Measurements from ENCODE around the gene IL31RA. TPM values are rescaled to one million over a fixed set of nuclear protein-coding genes. Genes with fewer than 3 reads are reported as not detected.

The IL31RA gene
- total RNA-seq, 4 donors from 2014 or later: 0.89 to 3.0 (median 1.0) TPM

DNA sequence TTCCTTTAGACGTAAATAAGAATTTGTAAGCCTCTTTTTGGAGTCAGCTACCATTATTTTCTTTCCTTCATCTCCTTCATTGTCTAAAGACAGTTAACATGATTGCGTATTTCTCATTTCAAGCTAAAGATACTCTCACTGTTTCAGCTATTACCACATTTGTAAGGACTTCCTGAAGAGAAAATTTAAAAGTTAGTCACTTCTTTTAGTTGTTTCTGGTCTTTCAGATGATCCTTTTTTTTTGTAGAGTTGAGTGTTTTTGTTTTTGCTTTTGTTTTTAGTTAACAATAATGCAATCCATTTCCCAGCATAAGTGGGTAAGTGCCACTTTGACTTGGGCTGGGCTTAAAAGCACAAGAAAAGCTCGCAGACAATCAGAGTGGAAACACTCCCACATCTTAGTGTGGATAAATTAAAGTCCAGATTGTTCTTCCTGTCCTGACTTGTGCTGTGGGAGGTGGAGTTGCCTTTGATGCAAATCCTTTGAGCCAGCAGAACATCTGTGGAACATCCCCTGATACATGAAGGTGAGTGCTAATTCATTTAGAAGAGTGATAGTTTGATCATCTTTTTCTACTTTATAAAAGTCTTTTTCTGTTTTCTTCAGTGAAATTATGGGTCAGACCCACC, 2.0 kb downstream of the IL31RA start:
- H3K36me3 ChIP-seq: no peaks in the 10 kb centered on the region
- no peak for DNase-seq (ENCODE audit: low spot score in 2 of 2)
- TF ChIP-seq EP300 (IDR thresholded peaks at IDR 0.05) (no peak), POLR2AphosphoS5 (IDR thresholded peaks at IDR 0.05) (no peak), POLR2A (IDR thresholded peaks at IDR 0.05) (no peak)
- TF ChIP-seq, protein P1, sequence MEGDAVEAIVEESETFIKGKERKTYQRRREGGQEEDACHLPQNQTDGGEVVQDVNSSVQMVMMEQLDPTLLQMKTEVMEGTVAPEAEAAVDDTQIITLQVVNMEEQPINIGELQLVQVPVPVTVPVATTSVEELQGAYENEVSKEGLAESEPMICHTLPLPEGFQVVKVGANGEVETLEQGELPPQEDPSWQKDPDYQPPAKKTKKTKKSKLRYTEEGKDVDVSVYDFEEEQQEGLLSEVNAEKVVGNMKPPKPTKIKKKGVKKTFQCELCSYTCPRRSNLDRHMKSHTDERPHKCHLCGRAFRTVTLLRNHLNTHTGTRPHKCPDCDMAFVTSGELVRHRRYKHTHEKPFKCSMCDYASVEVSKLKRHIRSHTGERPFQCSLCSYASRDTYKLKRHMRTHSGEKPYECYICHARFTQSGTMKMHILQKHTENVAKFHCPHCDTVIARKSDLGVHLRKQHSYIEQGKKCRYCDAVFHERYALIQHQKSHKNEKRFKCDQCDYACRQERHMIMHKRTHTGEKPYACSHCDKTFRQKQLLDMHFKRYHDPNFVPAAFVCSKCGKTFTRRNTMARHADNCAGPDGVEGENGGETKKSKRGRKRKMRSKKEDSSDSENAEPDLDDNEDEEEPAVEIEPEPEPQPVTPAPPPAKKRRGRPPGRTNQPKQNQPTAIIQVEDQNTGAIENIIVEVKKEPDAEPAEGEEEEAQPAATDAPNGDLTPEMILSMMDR (IDR thresholded peaks at IDR 0.05): no peak
- no peak overlapping the region for H3K4me3 ChIP-seq
- H3K27ac ChIP-seq: no peak overlapping the region
- no peaks in the 10 kb centered on the region for H3K9me3 ChIP-seq
- H3K27me3 ChIP-seq: no peaks in the 10 kb centered on the region
- 61% methylated on average over 3 of the region's 3 CpGs for WGBS
- H3K4me1 ChIP-seq: peaks cover 12% of the 10 kb centered on the region

GRCh38 chr5:55853818-55854217, 2.7 kb downstream of the IL31RA start:
- Histone ChIP-seq H3K27me3 (no peaks in the 10 kb centered on the region), H3K27ac (no peak overlapping the region), H3K4me3 (no peak overlapping the region), H3K4me1 (peaks cover 12% of the 10 kb centered on the region), H3K9me3 (no peaks in the 10 kb centered on the region), H3K36me3 (no peaks in the 10 kb centered on the region)
- 26% methylated on average over 3 of the region's 3 CpGs for WGBS
- TF ChIP-seq, protein P1 (IDR thresholded peaks at IDR 0.05): no peak
- TF ChIP-seq EP300 (IDR thresholded peaks at IDR 0.05): no peak
- no peak for TF ChIP-seq POLR2A (IDR thresholded peaks at IDR 0.05)
- TF ChIP-seq POLR2AphosphoS5 (IDR thresholded peaks at IDR 0.05): no peak
- no peak for DNase-seq (ENCODE audit: low spot score in 2 of 2)

GRCh38 chr5:55855509-55855908, 4.4 kb downstream of the IL31RA start:
- H3K9me3 ChIP-seq: no peaks in the 10 kb centered on the region
- no peak for TF ChIP-seq POLR2A (IDR thresholded peaks at IDR 0.05)
- no peak for TF ChIP-seq EP300 (IDR thresholded peaks at IDR 0.05)
- TF ChIP-seq, protein P1 (IDR thresholded peaks at IDR 0.05): no peak
- H3K27me3 ChIP-seq: no peaks in the 10 kb centered on the region
- no peak for DNase-seq (ENCODE audit: low spot score in 2 of 2)
- H3K4me1 ChIP-seq: peaks cover 12% of the 10 kb centered on the region
- H3K36me3 ChIP-seq: no peaks in the 10 kb centered on the region
- no peak overlapping the region for H3K27ac ChIP-seq
- 76% methylated on average over 5 of the region's 5 CpGs for WGBS
- no peak overlapping the region for H3K4me3 ChIP-seq

DNA sequence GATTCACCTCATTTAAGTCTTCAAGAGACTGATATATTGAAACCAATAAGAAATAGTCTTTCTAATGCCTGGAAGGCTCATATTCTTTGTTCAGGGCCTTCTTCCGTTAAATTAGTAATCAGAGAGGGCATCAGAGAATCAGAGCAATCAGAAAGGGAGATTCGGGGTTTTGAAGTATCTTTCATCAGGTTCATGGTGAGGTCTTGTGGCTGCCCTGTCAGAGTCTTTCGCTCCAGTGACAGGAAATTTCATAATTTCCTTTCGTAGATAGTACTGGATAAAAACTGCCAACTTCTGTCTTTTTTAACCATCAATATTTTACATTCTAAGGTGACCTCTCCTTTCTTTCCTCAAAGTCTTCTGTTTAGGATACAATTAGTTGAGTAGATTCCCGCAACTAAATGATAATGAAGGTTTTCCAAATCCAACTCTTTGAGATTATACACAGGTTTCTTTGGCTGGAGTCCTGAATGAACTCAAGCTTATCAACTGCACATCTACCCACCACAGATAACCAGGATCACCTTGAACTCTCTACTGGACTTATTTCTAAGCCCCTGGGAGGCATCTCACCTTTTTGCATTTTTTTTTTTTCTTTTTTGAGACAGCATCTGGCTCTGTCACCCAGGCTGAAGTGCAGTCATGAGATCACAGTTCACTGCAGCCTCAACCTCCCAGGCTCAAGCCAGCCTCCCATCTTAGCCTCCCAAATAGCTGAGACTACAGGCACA, 5.5 kb downstream of the IL31RA start:
- H3K27me3 ChIP-seq: no peaks in the 10 kb centered on the region
- DNase-seq (ENCODE audit: low spot score in 2 of 2): no peak
- 77% methylated on average over 5 of the region's 5 CpGs for WGBS
- H3K9me3 ChIP-seq: no peaks in the 10 kb centered on the region
- no peaks in the 10 kb centered on the region for H3K36me3 ChIP-seq
- TF ChIP-seq, protein P1 (IDR thresholded peaks at IDR 0.05): no peak
- TF ChIP-seq EP300 (IDR thresholded peaks at IDR 0.05) (no peak), POLR2A (IDR thresholded peaks at IDR 0.05) (no peak), POLR2AphosphoS5 (IDR thresholded peaks at IDR 0.05) (no peak)
- H3K27ac ChIP-seq: no peak overlapping the region
- no peak overlapping the region for H3K4me3 ChIP-seq
- peaks cover 12% of the 10 kb centered on the region for H3K4me1 ChIP-seq

DNA sequence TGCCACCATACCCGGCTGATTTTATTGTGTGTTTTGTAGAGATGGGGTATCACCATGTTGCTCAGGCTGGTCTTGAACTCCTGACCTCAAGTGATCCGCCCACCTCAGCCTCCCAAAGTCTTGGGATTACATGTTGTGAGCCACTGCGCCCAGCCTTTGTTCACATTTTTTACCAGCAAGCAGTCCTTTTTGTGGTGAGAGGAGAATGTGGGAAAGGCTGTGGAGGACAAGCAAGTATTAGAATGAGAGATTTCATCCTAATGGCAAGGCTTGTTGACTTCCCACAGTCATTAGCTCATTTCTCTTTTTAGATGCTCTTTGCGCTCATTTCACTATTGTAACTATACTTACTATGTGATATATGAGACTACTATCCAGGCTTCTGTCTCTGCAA, 6.1 kb downstream of the IL31RA start:
- peaks cover 12% of the 10 kb centered on the region for H3K4me1 ChIP-seq
- no peak overlapping the region for H3K27ac ChIP-seq
- H3K9me3 ChIP-seq: no peaks in the 10 kb centered on the region
- H3K36me3 ChIP-seq: no peaks in the 10 kb centered on the region
- TF ChIP-seq, protein P1 (IDR thresholded peaks at IDR 0.05): no peak
- TF ChIP-seq POLR2AphosphoS5 (IDR thresholded peaks at IDR 0.05): no peak
- no peak for TF ChIP-seq EP300 (IDR thresholded peaks at IDR 0.05)
- TF ChIP-seq POLR2A (IDR thresholded peaks at IDR 0.05): no peak
- WGBS: 98% methylated on average over 4 of the region's 4 CpGs
- H3K4me3 ChIP-seq: no peak overlapping the region
- DNase-seq (ENCODE audit: low spot score in 2 of 2): no peak
- H3K27me3 ChIP-seq: no peaks in the 10 kb centered on the region

Data from suprapubic skin (tissue), 4 donors.